Measurements from ENCODE around the gene SERAC1. TPM values are rescaled to one million over a fixed set of nuclear protein-coding genes. Genes with fewer than 3 reads are reported as not detected.
A peak's percentile ranks its signal among the peaks of the same experiment; 100 is the strongest.

Gene SERAC1
- total RNA-seq, 4 donors from 2014 or later = 18.4 to 27.1 (median 20.5) TPM

- intact Hi-C loops (cut with DNase I) = no loop called here
- 99% methylated on average over 9 of the region's 11 CpGs for WGBS
- Histone ChIP-seq H3K4me3 (no peak overlapping the region), H3K9me3 (no peaks in the 10 kb centered on the region), H3K27ac (replicated peaks in 1 of 4) (no peak overlapping the region), H3K4me1 (peaks cover 20 to 33% (median 27%) of the 10 kb centered on the region in 4 donors), H3K36me3 (peaks cover 20 to 56% (median 44%) of the 10 kb centered on the region in 4 donors), H3K27me3 (no peaks in the 10 kb centered on the region)
- TF ChIP-seq EP300 (IDR thresholded peaks at IDR 0.05) = no peak
- TF ChIP-seq, protein P1, sequence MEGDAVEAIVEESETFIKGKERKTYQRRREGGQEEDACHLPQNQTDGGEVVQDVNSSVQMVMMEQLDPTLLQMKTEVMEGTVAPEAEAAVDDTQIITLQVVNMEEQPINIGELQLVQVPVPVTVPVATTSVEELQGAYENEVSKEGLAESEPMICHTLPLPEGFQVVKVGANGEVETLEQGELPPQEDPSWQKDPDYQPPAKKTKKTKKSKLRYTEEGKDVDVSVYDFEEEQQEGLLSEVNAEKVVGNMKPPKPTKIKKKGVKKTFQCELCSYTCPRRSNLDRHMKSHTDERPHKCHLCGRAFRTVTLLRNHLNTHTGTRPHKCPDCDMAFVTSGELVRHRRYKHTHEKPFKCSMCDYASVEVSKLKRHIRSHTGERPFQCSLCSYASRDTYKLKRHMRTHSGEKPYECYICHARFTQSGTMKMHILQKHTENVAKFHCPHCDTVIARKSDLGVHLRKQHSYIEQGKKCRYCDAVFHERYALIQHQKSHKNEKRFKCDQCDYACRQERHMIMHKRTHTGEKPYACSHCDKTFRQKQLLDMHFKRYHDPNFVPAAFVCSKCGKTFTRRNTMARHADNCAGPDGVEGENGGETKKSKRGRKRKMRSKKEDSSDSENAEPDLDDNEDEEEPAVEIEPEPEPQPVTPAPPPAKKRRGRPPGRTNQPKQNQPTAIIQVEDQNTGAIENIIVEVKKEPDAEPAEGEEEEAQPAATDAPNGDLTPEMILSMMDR (IDR thresholded peaks at IDR 0.05) = no peak
- no peak for TF ChIP-seq POLR2A (IDR thresholded peaks at IDR 0.05; ENCODE audit: low read depth)
- no peak for TF ChIP-seq POLR2AphosphoS5 (IDR thresholded peaks at IDR 0.05)
- no peak for DNase-seq (ENCODE audit: extremely low spot score)
Measured at GRCh38 chr6:158063736-158064135, 104.3 kb downstream of the SERAC1 start.

DNA sequence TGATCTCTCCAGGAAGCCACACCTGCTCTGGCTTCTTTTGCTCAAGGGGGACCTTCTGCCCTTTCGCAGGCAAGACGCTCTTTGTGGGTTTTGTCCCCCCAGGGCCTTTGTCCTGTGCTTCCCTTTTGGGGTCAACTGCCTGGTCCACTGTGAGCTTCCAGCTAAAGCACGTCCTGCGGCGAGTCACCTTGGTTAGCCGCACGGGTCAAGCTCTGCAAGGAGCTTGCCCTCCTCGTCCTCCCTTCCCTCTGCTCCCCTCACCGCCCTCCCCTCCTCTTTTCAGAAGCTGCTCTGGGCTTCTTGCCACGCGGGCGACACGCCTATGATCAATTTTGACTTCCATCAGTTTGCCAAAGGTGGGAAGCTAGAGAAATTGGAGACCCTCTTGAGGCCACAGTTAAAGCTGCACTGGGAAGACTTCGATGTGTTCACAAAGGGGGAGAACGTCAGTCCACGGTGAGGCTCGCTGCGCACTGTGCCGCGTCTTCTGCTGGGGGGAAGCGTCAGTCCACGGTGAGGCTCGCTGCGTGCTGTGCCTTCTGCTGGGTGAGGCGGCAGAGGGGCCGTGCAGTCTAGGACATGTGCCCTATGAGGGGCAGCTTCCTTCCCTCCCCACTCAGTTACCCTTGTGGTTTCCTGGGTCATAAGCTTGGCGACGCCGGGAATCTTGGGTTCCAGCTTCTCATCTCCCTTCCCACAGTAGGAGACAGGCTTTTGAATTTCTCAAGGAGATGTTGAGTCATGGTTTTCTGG is 106.2 kb downstream of the SERAC1 start:
- WGBS = 94% methylated on average over 27 of the region's 29 CpGs
- Histone ChIP-seq H3K27ac (replicated peaks in 1 of 4) (no peak overlapping the region), H3K4me3 (no peak overlapping the region), H3K4me1 (peaks cover 19 to 30% (median 23%) of the 10 kb centered on the region in 4 donors), H3K9me3 (no peaks in the 10 kb centered on the region), H3K27me3 (no peaks in the 10 kb centered on the region), H3K36me3 (peaks cover 15 to 53% (median 37%) of the 10 kb centered on the region in 4 donors)
- no peak for DNase-seq (ENCODE audit: extremely low spot score)
- TF ChIP-seq, protein P1 (IDR thresholded peaks at IDR 0.05) = no peak
- no peak for TF ChIP-seq POLR2AphosphoS5 (IDR thresholded peaks at IDR 0.05)
- no peak for TF ChIP-seq EP300 (IDR thresholded peaks at IDR 0.05)
- no peak for TF ChIP-seq POLR2A (IDR thresholded peaks at IDR 0.05; ENCODE audit: low read depth)
- intact Hi-C loops (cut with DNase I) = loop anchor here (2.0 kb wide), 1 partner anchor 81 kb away; the partner anchor contains the start of gene SYNJ2

- Histone ChIP-seq H3K4me1 (peaks cover 19 to 30% (median 23%) of the 10 kb centered on the region in 4 donors), H3K9me3 (no peaks in the 10 kb centered on the region), H3K36me3 (peaks cover 9 to 53% (median 37%) of the 10 kb centered on the region in 4 donors), H3K4me3 (no peak overlapping the region), H3K27ac (replicated peaks in 1 of 4) (peak overlapping the region in 3 of 4 donors; percentile 60 to 82 (median 74)), H3K27me3 (no peaks in the 10 kb centered on the region)
- no CpG with 5 or more reads among the region's 5 CpGs for WGBS
- DNase-seq (ENCODE audit: extremely low spot score) = no peak
- intact Hi-C loops (cut with DNase I) = loop anchor here (2.0 kb wide), 1 partner anchor 81 kb away; the partner anchor contains the start of gene SYNJ2
- TF ChIP-seq POLR2AphosphoS5 (IDR thresholded peaks at IDR 0.05) (no peak), POLR2A (IDR thresholded peaks at IDR 0.05; ENCODE audit: low read depth) (no peak), EP300 (IDR thresholded peaks at IDR 0.05) (no peak)
- TF ChIP-seq, protein P1 (IDR thresholded peaks at IDR 0.05) = no peak
Measured at GRCh38 chr6:158061361-158061708, 106.7 kb downstream of the SERAC1 start.

DNA sequence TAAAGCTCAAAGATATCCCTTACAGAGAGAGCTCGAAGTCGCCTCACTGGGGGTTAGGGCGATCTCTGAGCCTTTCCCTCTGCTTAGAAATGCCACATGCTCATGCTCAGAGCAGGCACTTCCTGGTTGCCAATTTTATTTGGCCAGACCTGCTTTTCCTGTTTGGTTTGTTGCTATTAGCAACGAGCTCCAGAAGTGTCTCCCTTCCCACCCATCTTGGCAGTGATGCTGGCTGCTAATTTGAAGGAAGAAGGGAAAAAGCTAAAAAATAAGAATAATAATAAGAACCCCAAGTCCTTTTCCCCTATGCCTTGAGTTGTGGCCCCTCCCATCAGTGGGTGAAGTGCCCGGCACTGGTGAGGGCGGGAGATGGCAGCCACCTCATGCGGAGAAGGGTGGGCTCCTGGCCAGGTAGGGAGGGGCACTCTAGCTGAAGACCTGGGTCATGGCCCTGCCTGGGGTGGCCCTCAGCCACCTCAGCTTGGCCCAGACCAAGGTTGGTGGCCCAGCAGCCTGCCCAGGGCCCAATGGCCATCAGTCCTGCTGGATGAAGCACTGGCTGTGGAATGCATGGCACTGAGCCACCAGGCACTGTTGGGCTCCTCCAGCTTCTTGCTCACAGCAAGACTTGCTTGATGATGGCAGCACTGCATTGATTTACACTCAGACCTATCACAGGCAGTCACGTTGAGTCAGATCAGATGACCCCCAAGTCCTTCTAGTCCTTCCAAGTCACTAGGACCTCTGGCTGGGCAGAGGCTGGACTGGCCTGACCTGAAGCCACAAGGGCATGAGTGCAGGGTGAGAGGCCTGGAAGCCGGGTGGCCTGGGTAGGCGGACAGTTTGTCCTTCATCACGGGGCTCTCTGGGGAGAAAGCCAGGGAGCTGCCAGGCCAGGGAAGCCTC is 107.4 kb downstream of the SERAC1 start:
- TF ChIP-seq, protein P1 (IDR thresholded peaks at IDR 0.05) = no peak
- no peak for TF ChIP-seq EP300 (IDR thresholded peaks at IDR 0.05)
- TF ChIP-seq POLR2AphosphoS5 (IDR thresholded peaks at IDR 0.05) = peak; percentile 24 to 49
- Histone ChIP-seq H3K27ac (replicated peaks in 1 of 4) (peak overlapping the region; percentile 57 to 82 (median 67)), H3K27me3 (no peaks in the 10 kb centered on the region), H3K9me3 (no peaks in the 10 kb centered on the region), H3K4me1 (peaks cover 19 to 30% (median 23%) of the 10 kb centered on the region in 4 donors), H3K36me3 (peaks cover 9 to 49% (median 37%) of the 10 kb centered on the region in 4 donors), H3K4me3 (peak overlapping the region in 1 of 4 donors; percentile 20)
- intact Hi-C loops (cut with DNase I) = loop anchor here (2.0 kb wide), 1 partner anchor 80 kb away; the partner anchor contains the start of gene SYNJ2
- no peak for DNase-seq (ENCODE audit: extremely low spot score)
- WGBS = 42% methylated on average over 11 of the region's 11 CpGs

Other genes starting within 250 kb of the SERAC1 start
- 10 to 100 TPM; 17.0 to 25.3 (median 25.1) TPM for gene SYNJ2, start 186.4 kb downstream of the SERAC1 start, total RNA-seq
- 10 to 100 TPM in 3 of 4 donors, 1 to 10 TPM in 1; 7.8 to 12.3 (median 10.9) TPM for gene GTF2H5, start 88 bp upstream of the SERAC1 start, total RNA-seq
- gene TULP4, start 144.2 kb upstream of the SERAC1 start, total RNA-seq = 100 to 1,000 TPM; 129 to 170 (median 156) TPM

Measured in esophagus muscularis mucosa (tissue), 4 donors.